Heart left ventricle (tissue), 16 donors: ENCODE data around the gene CCR3. TPM values are rescaled to one million over a fixed set of nuclear protein-coding genes. Genes with fewer than 3 reads are reported as not detected.

Experiments
- ATAC-seq, 4 donors: fragments of 200-7000 bp; cut with Tn5 transposase; one replicate each; pipeline ENCODE4 v1.9.1; 2020 to 2022; ENCODE audit warnings: moderate library complexity in 4 of 4, mild to moderate bottlenecking in 3 of 4, moderate number of reproducible peaks in 1 of 4
- DNase-seq, 5 donors: peaks; one replicate each; pipeline ENCODE4 v3.0.0-alpha.2; 2020
- H3K27ac ChIP-seq, 12 donors: fragments of 200-600 bp; sonication (generic) in 4 of 12; one replicate each; pipeline versions ENCODE4 v1.5.0 to v1.8.0; 2016 to 2022; ENCODE audit warnings: mild to moderate bottlenecking in 2 of 12
- H3K27me3 ChIP-seq, 9 donors: fragments of 200-600 bp; sonication (generic) in 2 of 9; one replicate each; pipeline versions ENCODE4 v1.5.1 to v1.8.0; 2016 to 2022; ENCODE audit warnings: mild to moderate bottlenecking in 3 of 9
- H3K36me3 ChIP-seq, 9 donors: fragments of 200-600 bp; sonication (generic) in 2 of 9; one replicate each; pipeline versions ENCODE4 v1.5.0 to v1.8.0; 2018 to 2022; ENCODE audit warnings: mild to moderate bottlenecking in 2 of 9
- H3K4me1 ChIP-seq, 12 donors: fragments of 200-600 bp; sonication (generic) in 4 of 12; one replicate each; pipeline versions ENCODE4 v1.5.0 to v1.8.0; 2016 to 2022; ENCODE audit warnings: mild to moderate bottlenecking in 3 of 12
- H3K4me3 ChIP-seq, 12 donors: fragments of 200-600 bp; sonication (generic) in 4 of 12; one replicate each; pipeline versions ENCODE4 v1.5.0 to v1.8.0; 2017 to 2022; ENCODE audit warnings: mild to moderate bottlenecking in 9 of 12, moderate library complexity in 4 of 12
- H3K9me3 ChIP-seq, 12 donors: fragments of 200-600 bp; sonication (generic) in 4 of 12; one replicate each; pipeline versions ENCODE4 v1.5.0 to v1.8.0; 2016 to 2022; ENCODE audit warnings: mild to moderate bottlenecking in 1 of 12
- CTCF ChIP-seq, 12 donors: fragments of 200-600 bp; sonication (generic) in 4 of 12; IDR thresholded peaks; one replicate each; pipeline versions ENCODE4 v1.5.0 to v1.8.0; 2018 to 2022; ENCODE audit warnings: antibody characterized with exemption in 12 of 12, mild to moderate bottlenecking in 5 of 12
- POLR2A ChIP-seq, 2 donors: fragments of 450-650 bp; IDR thresholded peaks; one replicate each; pipeline ENCODE4 v1.6.1; 2017; ENCODE audit warnings: antibody characterized with exemption in 2 of 2, mild to moderate bottlenecking in 2 of 2, moderate library complexity in 2 of 2
- WGBS, 4 donors: extraction: QIAGEN DNeasy Blood & Tissue Kit in 2 of 4; methylation state at CpG; one replicate each; pipeline versions ENCODE4 v1.1.5 to v1.1.7; 2013 to 2018; 5-methylcytosine and 5-hydroxymethylcytosine counted together
- intact Hi-C, 10 donors: fragments of 100-400 bp; cut with DNase I; formaldehyde crosslinking; loops; one replicate each; pipeline versions ENCODE4 v1.11.1 to v1.14.2; 2022
- polyA plus RNA-seq, 2 donors: library from polyadenylated mRNA; stranded (reverse); fragments of 200-250 nt; gene quantifications; one replicate each; pipeline ENCODE4 v1.2.3, GENCODE V29; 2013
- total RNA-seq, 9 donors: library from RNA; depleted of rRNA in 2 of 9; stranded (reverse); fragments of >200 nt in 2 of 9; fragmentation: NEBNext Ultra II Directional in 3 of 9; extraction: Animal tissue kit (Norgen Biotek cat#: 25700) in 3 of 9; gene quantifications; one replicate each; pipeline versions ENCODE4 v1.1.0 to v1.2.4, GENCODE V29; 2016 to 2023
- donor health status: ischemic (EF 13 %, LVEDD 7.1; RV severe dilation, severe dysfunction).
- donor health status: healthy with polysubstance abuse.
- donor health status: DM: no; HTN: yes; CAD: no.
- donor health status: DM: no; HTN: no; CAD: no.
- donor health status: ischemic (EF 25% LVEDD 6.9; RV normal size, moderate dysfunction).
- donor health status: ischemic (EF 25% LVEDD 5.7; RV mildly dilated, moderate dysfunction).
- donor health status: healthy.
- donor health status: DM: yes; HTN: yes; CAD: no.
- donor health status: ischemic (EF 35%, LVEDD 5.7; RV mildly dilated, moderate dysfunction).
- donor health status: nonischemic (EF 11% LVEDD 7.7; RV severe dilation, severe dysfunction).
- donor health status: DM: yes; HTN: yes; CAD: no.
- donor health status: PGD.
- donor health status: ischemic (EF 29% LVEDD 5.4; RV normal size, mild dysfunction).
- donor health status: nonischemic (EF 23%, LVEDD 6.1; RV moderate dilation, normal function).

CCR3 gene
- total and polyA plus RNA-seq, 11 donors = 0.20 to 0.27 TPM; not detected in 9

GRCh38 chr3:46243560-46243959, 1.3 kb downstream of the CCR3 start:
- DNase-seq (no peak), ATAC-seq (no peak)
- Histone ChIP-seq H3K9me3 (no peaks in the 10 kb centered on the region), H3K4me1 (peaks cover 0 to 8% (median 0%) of the 10 kb centered on the region in 12 donors), H3K4me3 (no peak overlapping the region), H3K27ac (no peak overlapping the region), H3K36me3 (no peaks in the 10 kb centered on the region), H3K27me3 (peaks cover 0 to 9% (median 0%) of the 10 kb centered on the region in 9 donors)
- no peak for TF ChIP-seq CTCF (IDR thresholded peaks at IDR 0.05)
- no peak for TF ChIP-seq POLR2A (IDR thresholded peaks at IDR 0.05)
- WGBS, 4 donors = 72 to 89% (median 75%) methylated on average over 2 of the region's 2 CpGs
- intact Hi-C loops = no loop called here

GRCh38 chr3:46245146-46245545, 2.9 kb downstream of the CCR3 start:
- H3K27me3 ChIP-seq = peaks cover 0 to 9% (median 0%) of the 10 kb centered on the region in 9 donors
- TF ChIP-seq CTCF (IDR thresholded peaks at IDR 0.05) (no peak), POLR2A (IDR thresholded peaks at IDR 0.05) (no peak)
- intact Hi-C loops = no loop called here
- WGBS, 4 donors = 63 to 75% (median 68%) methylated on average over 3 of the region's 3 CpGs
- H3K4me1 ChIP-seq = peaks cover 0 to 8% (median 0%) of the 10 kb centered on the region in 12 donors
- H3K9me3 ChIP-seq = no peaks in the 10 kb centered on the region
- H3K27ac ChIP-seq = no peak overlapping the region
- no peaks in the 10 kb centered on the region for H3K36me3 ChIP-seq
- DNase-seq (no peak), ATAC-seq (no peak)
- H3K4me3 ChIP-seq = no peak overlapping the region

DNA sequence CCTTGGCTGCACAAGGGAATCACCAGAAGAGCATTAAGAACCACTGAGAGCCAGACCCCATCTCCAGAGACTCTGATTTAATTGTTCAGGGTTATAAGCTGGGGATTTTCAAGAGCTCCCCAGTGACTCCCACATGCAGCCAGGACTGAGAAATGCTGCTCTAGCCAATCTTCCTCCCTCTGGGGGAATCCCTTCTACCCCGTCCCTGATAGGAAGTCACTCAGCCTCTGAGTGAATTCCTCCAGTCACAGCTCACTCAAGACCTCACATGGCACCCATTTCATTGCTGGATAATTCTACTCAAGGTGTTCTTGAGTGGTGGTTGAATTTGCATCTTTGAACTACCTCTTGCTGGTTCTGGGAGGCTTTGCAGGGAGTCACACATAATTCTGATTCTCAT, 10.7 kb downstream of the CCR3 start:
- intact Hi-C loops = no loop called here
- Histone ChIP-seq H3K27me3 (peaks cover 0 to 12% (median 0%) of the 10 kb centered on the region in 9 donors), H3K9me3 (no peaks in the 10 kb centered on the region), H3K27ac (no peak overlapping the region), H3K36me3 (no peaks in the 10 kb centered on the region), H3K4me1 (no peaks in the 10 kb centered on the region), H3K4me3 (no peak overlapping the region)
- ATAC-seq (no peak), DNase-seq (no peak)
- 28 to 67% (median 37%) methylated on average over 1 of the region's 1 CpG for WGBS, 4 donors
- TF ChIP-seq POLR2A (IDR thresholded peaks at IDR 0.05) = no peak
- TF ChIP-seq CTCF (IDR thresholded peaks at IDR 0.05) = no peak

- Histone ChIP-seq H3K9me3 (peaks cover 0 to 3% (median 0%) of the 10 kb centered on the region in 12 donors), H3K27me3 (peaks cover 0 to 12% (median 0%) of the 10 kb centered on the region in 9 donors), H3K4me3 (no peak overlapping the region), H3K27ac (no peak overlapping the region), H3K36me3 (no peaks in the 10 kb centered on the region), H3K4me1 (no peaks in the 10 kb centered on the region)
- DNase-seq = no peak
- no peak for TF ChIP-seq POLR2A (IDR thresholded peaks at IDR 0.05)
- no peak for TF ChIP-seq CTCF (IDR thresholded peaks at IDR 0.05)
- intact Hi-C loops = no loop called here
- WGBS, 4 donors = 84 to 91% (median 89%) methylated on average over 2 of the region's 2 CpGs
- ATAC-seq = no peak
Observed at GRCh38 chr3:46258525-46258924, 16.3 kb downstream of the CCR3 start.
